Thoracic aorta (tissue), 2 donors: ENCODE measurements around the gene FPGT. TPM values are rescaled to one million over a fixed set of nuclear protein-coding genes. Genes with fewer than 3 reads are reported as not detected.

ENCODE experiments used
- ATAC-seq: fragments of 150-250 bp; one replicate; pipeline ENCODE4 v1.8.0; 2017; ENCODE audit warnings: low read depth; ENCODE audit not compliant: insufficient number of reproducible peaks, low FRiP score
- DNase-seq: peaks from one replicate; pipeline ENCODE4 v3.0.0-alpha.2; 2020; ENCODE audit warnings: low spot score
- H3K27ac ChIP-seq, 2 donors: fragments of 200-600 bp; sonication (generic); 1 replicate in 1 of 2; 2 replicates in 1 of 2; pipeline ENCODE4 v1.5.1; 2016; ENCODE audit warnings: mild to moderate bottlenecking in 2 of 2, moderate library complexity in 2 of 2
- H3K27me3 ChIP-seq: fragments of 200-600 bp; sonication (generic); replicated peaks from 2 replicates; pipeline ENCODE4 v1.6.0; 2016; ENCODE audit warnings: mild to moderate bottlenecking; ENCODE audit not compliant: insufficient read depth
- H3K36me3 ChIP-seq: fragments of 200-600 bp; sonication (generic); one replicate; pipeline ENCODE4 v1.5.1; 2016
- H3K4me1 ChIP-seq, 2 donors: fragments of 200-600 bp; sonication (generic); 1 replicate in 1 of 2; 2 replicates in 1 of 2; pipeline versions ENCODE4 v1.5.1 to v1.6.0; 2016; ENCODE audit warnings: low read depth in 2 of 2, mild to moderate bottlenecking in 1 of 2; ENCODE audit not compliant: control insufficient read depth in 1 of 2
- H3K4me3 ChIP-seq: fragments of 200-600 bp; sonication (generic); 2 replicates; pipeline ENCODE4 v1.5.1; 2016; ENCODE audit warnings: mild to moderate bottlenecking
- H3K9me3 ChIP-seq: fragments of 200-600 bp; sonication (generic); 2 replicates; pipeline ENCODE4 v1.5.1; 2016
- CTCF ChIP-seq: fragments of 200-600 bp; sonication (generic); IDR thresholded peaks from one replicate; pipeline ENCODE4 v1.5.1; 2019; ENCODE audit warnings: antibody characterized with exemption
- total RNA-seq, 2 donors: library from RNA; depleted of rRNA; stranded (reverse); fragments of >200 nt; gene quantifications; one replicate each; pipeline versions ENCODE4 v1.1.0 to v1.2.3, GENCODE V29; 2016

The FPGT gene
- total RNA-seq, 2 donors from 2014 or later = 8.9 to 17.1 TPM

GRCh38 chr1:74180490-74180889 lies 17.6 kb upstream of the FPGT start:
- no peak overlapping the region for H3K27ac ChIP-seq
- no peak overlapping the region for H3K4me3 ChIP-seq
- no peaks in the 10 kb centered on the region for H3K4me1 ChIP-seq
- no peaks in the 10 kb centered on the region for H3K36me3 ChIP-seq
- H3K9me3 ChIP-seq = no peaks in the 10 kb centered on the region
- no peak for DNase-seq
- no peaks in the 10 kb centered on the region for H3K27me3 ChIP-seq
- no peak for TF ChIP-seq CTCF
- no peak for ATAC-seq

GRCh38 chr1:74193908-74194307 lies 4.1 kb upstream of the FPGT start:
- H3K27me3 ChIP-seq = no peaks in the 10 kb centered on the region
- H3K36me3 ChIP-seq = no peaks in the 10 kb centered on the region
- no peak overlapping the region for H3K4me3 ChIP-seq
- no peaks in the 10 kb centered on the region for H3K9me3 ChIP-seq
- H3K27ac ChIP-seq = no peak overlapping the region
- no peak for TF ChIP-seq CTCF
- peaks cover 2 to 3% of the 10 kb centered on the region in 2 donors for H3K4me1 ChIP-seq
- DNase-seq (no peak), ATAC-seq (no peak)

GRCh38 chr1:74195339-74195738 lies 2.7 kb upstream of the FPGT start:
- no peak for TF ChIP-seq CTCF
- Histone ChIP-seq H3K4me1 (peaks cover 12 to 14% of the 10 kb centered on the region in 2 donors), H3K36me3 (no peaks in the 10 kb centered on the region), H3K27ac (peak overlapping the region in 1 of 2 donors; percentile 2), H3K9me3 (no peaks in the 10 kb centered on the region), H3K27me3 (no peaks in the 10 kb centered on the region), H3K4me3 (no peak overlapping the region)
- no peak for DNase-seq
- ATAC-seq = no peak

- H3K4me3 ChIP-seq = peak overlapping the region; percentile 83
- ATAC-seq = no peak
- peak overlapping the region; percentile 48 to 76 for H3K27ac ChIP-seq
Observed at GRCh38 chr1:74197255-74197654, 787 bp upstream of the FPGT start.

GRCh38 chr1:74199504-74199903 lies 1.5 kb downstream of the FPGT start:
- Histone ChIP-seq H3K4me1 (peaks cover 12 to 14% of the 10 kb centered on the region in 2 donors), H3K27ac (no peak overlapping the region), H3K4me3 (no peak overlapping the region), H3K9me3 (no peaks in the 10 kb centered on the region), H3K27me3 (no peaks in the 10 kb centered on the region), H3K36me3 (peaks cover 2% of the 10 kb centered on the region)
- DNase-seq (no peak), ATAC-seq (no peak)
- TF ChIP-seq CTCF = no peak

More at GRCh38 chr1:74197255-74197654, 787 bp upstream of the FPGT start:
- no peaks in the 10 kb centered on the region for H3K9me3 ChIP-seq
- DNase-seq = no peak
- peaks cover 12 to 14% of the 10 kb centered on the region in 2 donors for H3K4me1 ChIP-seq
- no peaks in the 10 kb centered on the region for H3K27me3 ChIP-seq
- no peaks in the 10 kb centered on the region for H3K36me3 ChIP-seq
- no peak for TF ChIP-seq CTCF
